IgD-negative memory B cell (primary cell): ENCODE data around the gene TGIF1. TPM values are rescaled to one million over a fixed set of nuclear protein-coding genes. Genes with fewer than 3 reads are reported as not detected.

Source experiments
- H3K27ac Mint-ChIP-seq, 3 donors: one replicate each; pipeline ENCODE4 v1.8.0; 2020 to 2022; ENCODE audit warnings: mild to moderate bottlenecking in 3 of 3, mixed read lengths in 3 of 3, moderate library complexity in 1 of 3
- H3K27me3 Mint-ChIP-seq: one replicate; pipeline ENCODE4 v1.8.0; 2021; ENCODE audit warnings: mixed read lengths
- H3K36me3 Mint-ChIP-seq: one replicate; pipeline ENCODE4 v1.8.0; 2020; ENCODE audit warnings: mild to moderate bottlenecking, mixed read lengths
- H3K4me1 Mint-ChIP-seq, 3 donors: one replicate each; pipeline ENCODE4 v1.8.0; 2020 to 2022; ENCODE audit warnings: mixed read lengths in 3 of 3, mild to moderate bottlenecking in 1 of 3
- H3K4me3 Mint-ChIP-seq, 4 donors: one replicate each; pipeline ENCODE4 v1.8.0; 2020 to 2022; ENCODE audit warnings: mild to moderate bottlenecking in 4 of 4, mixed read lengths in 4 of 4, moderate library complexity in 3 of 4
- H3K9me3 Mint-ChIP-seq, 3 donors: one replicate each; pipeline ENCODE4 v1.8.0; 2020 to 2021; ENCODE audit warnings: mixed read lengths in 3 of 3, mild to moderate bottlenecking in 1 of 3
- polyA plus RNA-seq: library from polyadenylated mRNA; unstranded; fragments of 300-500 nt; fragmentation: Illumina TruSeq; gene quantifications from one replicate; pipeline ENCODE4 v1.2.3, GENCODE V29; 2021

Gene TGIF1
- polyA plus RNA-seq, 1 donor from 2014 or later: 38.7 TPM

GRCh38 chr18:3472681-3473544, 22.9 kb downstream of the TGIF1 start:
- Mint-ChIP-seq H3K9me3 (peaks cover 0 to 5% (median 4%) of the 10 kb centered on the region in 3 donors), H3K27ac (no peak overlapping the region), H3K4me3 (peak overlapping the region in 2 of 4 donors; percentile 76 to 78), H3K4me1 (peaks cover 9 to 11% (median 10%) of the 10 kb centered on the region in 3 donors), H3K36me3 (peaks cover 2% of the 10 kb centered on the region), H3K27me3 (no peaks in the 10 kb centered on the region)

GRCh38 chr18:3478262-3478978, 28.4 kb downstream of the TGIF1 start:
- Mint-ChIP-seq H3K4me3 (no peak overlapping the region), H3K36me3 (no peaks in the 10 kb centered on the region), H3K27ac (no peak overlapping the region), H3K4me1 (peaks cover 0 to 4% (median 4%) of the 10 kb centered on the region in 3 donors), H3K27me3 (no peaks in the 10 kb centered on the region), H3K9me3 (peaks cover 0 to 5% (median 4%) of the 10 kb centered on the region in 3 donors)

- H3K4me1 Mint-ChIP-seq: peaks cover 0 to under 1% (median 0%) of the 10 kb centered on the region in 3 donors
- H3K27me3 Mint-ChIP-seq: peaks cover 2% of the 10 kb centered on the region
- H3K27ac Mint-ChIP-seq: no peak overlapping the region
- peaks cover 0 to 1% (median under 1%) of the 10 kb centered on the region in 3 donors for H3K9me3 Mint-ChIP-seq
- H3K36me3 Mint-ChIP-seq: no peaks in the 10 kb centered on the region
- no peak overlapping the region for H3K4me3 Mint-ChIP-seq
Observed at GRCh38 chr18:3479978-3480509, 30.1 kb downstream of the TGIF1 start.

- Mint-ChIP-seq H3K4me3 (no peak overlapping the region), H3K36me3 (no peaks in the 10 kb centered on the region), H3K9me3 (no peaks in the 10 kb centered on the region)
Observed at GRCh38 chr18:3480827-3481573, 31.0 kb downstream of the TGIF1 start.

GRCh38 chr18:3481696-3482210, 31.8 kb downstream of the TGIF1 start:
- H3K4me1 Mint-ChIP-seq: peaks cover 0 to 5% (median 0%) of the 10 kb centered on the region in 3 donors
- no peak overlapping the region for H3K27ac Mint-ChIP-seq
- H3K36me3 Mint-ChIP-seq: no peaks in the 10 kb centered on the region
- H3K4me3 Mint-ChIP-seq: no peak overlapping the region
- peaks cover 5% of the 10 kb centered on the region for H3K27me3 Mint-ChIP-seq
- H3K9me3 Mint-ChIP-seq: no peaks in the 10 kb centered on the region

More at GRCh38 chr18:3480827-3481573, 31.0 kb downstream of the TGIF1 start:
- H3K4me1 Mint-ChIP-seq: peaks cover 0 to 5% (median 0%) of the 10 kb centered on the region in 3 donors
- H3K27ac Mint-ChIP-seq: no peak overlapping the region
- peaks cover 5% of the 10 kb centered on the region for H3K27me3 Mint-ChIP-seq

GRCh38 chr18:3482258-3482657, 32.3 kb downstream of the TGIF1 start:
- Mint-ChIP-seq H3K36me3 (no peaks in the 10 kb centered on the region), H3K4me1 (peaks cover 0 to 5% (median 0%) of the 10 kb centered on the region in 3 donors), H3K9me3 (no peaks in the 10 kb centered on the region), H3K27ac (no peak overlapping the region), H3K4me3 (no peak overlapping the region), H3K27me3 (peaks cover 5% of the 10 kb centered on the region)

- no peak overlapping the region for H3K27ac Mint-ChIP-seq
- H3K4me1 Mint-ChIP-seq: peaks cover 0 to 5% (median 0%) of the 10 kb centered on the region in 3 donors
- no peaks in the 10 kb centered on the region for H3K9me3 Mint-ChIP-seq
- peaks cover 4% of the 10 kb centered on the region for H3K36me3 Mint-ChIP-seq
- H3K4me3 Mint-ChIP-seq: no peak overlapping the region
- H3K27me3 Mint-ChIP-seq: peaks cover 5% of the 10 kb centered on the region
Observed at GRCh38 chr18:3485153-3486149, 35.5 kb downstream of the TGIF1 start.

- Mint-ChIP-seq H3K4me3 (no peak overlapping the region), H3K27me3 (peaks cover 5% of the 10 kb centered on the region), H3K4me1 (peaks cover 0 to 5% (median 0%) of the 10 kb centered on the region in 3 donors)
Observed at GRCh38 chr18:3486512-3486911, 36.5 kb downstream of the TGIF1 start.

GRCh38 chr18:3489462-3489861, 39.5 kb downstream of the TGIF1 start:
- H3K4me3 Mint-ChIP-seq: peak overlapping the region in 1 of 4 donors; percentile 72
- H3K36me3 Mint-ChIP-seq: peaks cover 5% of the 10 kb centered on the region
- H3K9me3 Mint-ChIP-seq: no peaks in the 10 kb centered on the region
- peaks cover 10 to 19% (median 15%) of the 10 kb centered on the region in 3 donors for H3K4me1 Mint-ChIP-seq
- H3K27me3 Mint-ChIP-seq: peaks cover 5% of the 10 kb centered on the region
- no peak overlapping the region for H3K27ac Mint-ChIP-seq

More at GRCh38 chr18:3486512-3486911, 36.5 kb downstream of the TGIF1 start:
- Mint-ChIP-seq H3K9me3 (no peaks in the 10 kb centered on the region), H3K27ac (no peak overlapping the region), H3K36me3 (peaks cover 4% of the 10 kb centered on the region)

- no peaks in the 10 kb centered on the region for H3K9me3 Mint-ChIP-seq
- no peak overlapping the region for H3K27ac Mint-ChIP-seq
- H3K27me3 Mint-ChIP-seq: no peaks in the 10 kb centered on the region
- peaks cover 5% of the 10 kb centered on the region for H3K36me3 Mint-ChIP-seq
- peaks cover 18 to 22% (median 21%) of the 10 kb centered on the region in 3 donors for H3K4me1 Mint-ChIP-seq
- peak overlapping the region in 1 of 4 donors; percentile 6 for H3K4me3 Mint-ChIP-seq
Observed at GRCh38 chr18:3491981-3492555, 42.1 kb downstream of the TGIF1 start.

GRCh38 chr18:3492721-3493120, 42.7 kb downstream of the TGIF1 start:
- peaks cover 5% of the 10 kb centered on the region for H3K36me3 Mint-ChIP-seq

GRCh38 chr18:3493501-3494244, 43.7 kb downstream of the TGIF1 start:
- peaks cover 4% of the 10 kb centered on the region for H3K27me3 Mint-ChIP-seq
- H3K9me3 Mint-ChIP-seq: no peaks in the 10 kb centered on the region
- peak overlapping the region; percentile 80 to 94 (median 84) for H3K4me3 Mint-ChIP-seq
- H3K27ac Mint-ChIP-seq: peak overlapping the region; percentile 39 to 92 (median 52)
- H3K4me1 Mint-ChIP-seq: peaks cover 20 to 31% (median 27%) of the 10 kb centered on the region in 3 donors
- H3K36me3 Mint-ChIP-seq: peaks cover 5% of the 10 kb centered on the region

More at GRCh38 chr18:3492721-3493120, 42.7 kb downstream of the TGIF1 start:
- H3K27ac Mint-ChIP-seq: no peak overlapping the region
- H3K27me3 Mint-ChIP-seq: no peaks in the 10 kb centered on the region
- H3K4me3 Mint-ChIP-seq: peak overlapping the region in 1 of 4 donors; percentile 22
- H3K4me1 Mint-ChIP-seq: peaks cover 18 to 23% (median 22%) of the 10 kb centered on the region in 3 donors
- H3K9me3 Mint-ChIP-seq: no peaks in the 10 kb centered on the region
